ENCODE data around the gene ZNF205.
A peak's percentile ranks its signal among the peaks of the same experiment; 100 is the strongest.
"Not testable (repeated sequence)": the region's sequence is repeated elsewhere in the genome, so short reads cannot be mapped to it uniquely, and the experiment has no call there.

ZNF205 gene

GRCh38 chr16:3149630-3150345, 37.4 kb downstream of the ZNF205 start:
- peak; percentile 51 for DNase-seq (ENCODE audit: low read depth)

GRCh38 chr16:3150346-3151218, 38.2 kb downstream of the ZNF205 start:
- DNase-seq (ENCODE audit: low read depth), result peak; percentile 93

- no peak for DNase-seq (ENCODE audit: low read depth)
Observed at GRCh38 chr16:3152027-3152276, 39.6 kb downstream of the ZNF205 start.

GRCh38 chr16:3152277-3152990, 40.0 kb downstream of the ZNF205 start:
- DNase-seq (ENCODE audit: low read depth), result peak; percentile 88

- no peak for DNase-seq (ENCODE audit: low read depth)
Observed at GRCh38 chr16:3152991-3153368, 40.6 kb downstream of the ZNF205 start.

GRCh38 chr16:3155181-3155580, 42.8 kb downstream of the ZNF205 start:
- DNase-seq (ENCODE audit: low read depth), result no peak

GRCh38 chr16:3155972-3156371, 43.6 kb downstream of the ZNF205 start:
- no peak for DNase-seq (ENCODE audit: low read depth)

GRCh38 chr16:3157229-3158025, 45.0 kb downstream of the ZNF205 start:
- peak; percentile 94 for DNase-seq (ENCODE audit: low read depth)

GRCh38 chr16:3158026-3158509, 45.7 kb downstream of the ZNF205 start:
- DNase-seq (ENCODE audit: low read depth), result no peak

GRCh38 chr16:3158510-3159314, 46.3 kb downstream of the ZNF205 start:
- DNase-seq (ENCODE audit: low read depth), result peak; percentile 84

- no peak for DNase-seq (ENCODE audit: low read depth)
Observed at GRCh38 chr16:3161235-3162018, 49.0 kb downstream of the ZNF205 start.

- no peak for DNase-seq (ENCODE audit: low read depth)
Observed at GRCh38 chr16:3164121-3164991, 52.0 kb downstream of the ZNF205 start.

- DNase-seq (ENCODE audit: low read depth), result no peak
Observed at GRCh38 chr16:3165111-3165822, 52.9 kb downstream of the ZNF205 start.

- no peak for DNase-seq (ENCODE audit: low read depth)
Observed at GRCh38 chr16:3166505-3166886, 54.1 kb downstream of the ZNF205 start.

- not testable (repeated sequence) for DNase-seq (ENCODE audit: low read depth)
Observed at GRCh38 chr16:3168729-3169128, 56.3 kb downstream of the ZNF205 start.
